ENCODE results near the gene COL1A2. TPM values are rescaled to one million over a fixed set of nuclear protein-coding genes. Genes with fewer than 3 reads are reported as not detected.

Gene COL1A2
- total RNA-seq, 6 donors from 2014 or later, result 40.0 to 607 (median 204) TPM

- TF ChIP-seq POLR2AphosphoS5 (IDR thresholded peaks at IDR 0.05) (no peak), POLR2A (IDR thresholded peaks at IDR 0.05) (no peak), CTCF (IDR thresholded peaks at IDR 0.05) (no peak), EP300 (IDR thresholded peaks at IDR 0.05) (no peak)
- Histone ChIP-seq H3K27me3 (no peaks in the 10 kb centered on the region), H3K36me3 (no peaks in the 10 kb centered on the region), H3K4me3 (no peak overlapping the region), H3K4me1 (peaks cover 0 to 6% (median 0%) of the 10 kb centered on the region in 4 donors), H3K27ac (no peak overlapping the region), H3K9me3 (no peaks in the 10 kb centered on the region)
- no peak for DNase-seq
- 64 to 70% methylated on average over 2 of the region's 2 CpGs for WGBS, 2 donors
- no peak for ATAC-seq (ENCODE audit: low FRiP score in 2 of 2)
Measured at GRCh38 chr7:94444813-94445212, 50.1 kb downstream of the COL1A2 start.

- TF ChIP-seq POLR2A (IDR thresholded peaks at IDR 0.05) (no peak), CTCF (IDR thresholded peaks at IDR 0.05) (no peak), EP300 (IDR thresholded peaks at IDR 0.05) (no peak), POLR2AphosphoS5 (IDR thresholded peaks at IDR 0.05) (no peak)
- DNase-seq, result no peak
- ATAC-seq (ENCODE audit: low FRiP score in 2 of 2), result no peak
- Histone ChIP-seq H3K9me3 (no peaks in the 10 kb centered on the region), H3K4me1 (peaks cover 0 to 2% (median 0%) of the 10 kb centered on the region in 4 donors), H3K27me3 (no peaks in the 10 kb centered on the region), H3K36me3 (no peaks in the 10 kb centered on the region), H3K4me3 (no peak overlapping the region), H3K27ac (no peak overlapping the region)
- WGBS, 2 donors, result 49 to 64% methylated on average over 2 of the region's 2 CpGs
Measured at GRCh38 chr7:94445696-94446194, 51.0 kb downstream of the COL1A2 start.

DNA sequence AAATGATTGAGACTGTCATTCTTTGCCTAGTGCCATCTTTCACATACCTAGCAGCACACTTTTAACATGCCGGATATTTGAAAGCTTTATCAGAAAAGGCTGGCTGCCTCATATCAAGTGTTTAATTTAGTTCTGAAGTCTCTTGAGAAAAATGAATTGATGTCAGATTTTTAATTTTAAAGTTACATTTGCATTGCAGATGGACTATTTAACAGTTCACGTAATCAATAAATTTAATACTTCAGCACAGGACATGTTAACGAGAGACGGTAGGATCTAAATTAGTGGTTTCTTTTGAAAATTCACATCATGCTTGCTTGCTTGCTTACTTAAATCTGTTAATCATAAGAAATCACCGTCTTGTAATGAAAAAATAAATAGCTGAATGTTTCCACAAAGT is 51.6 kb downstream of the COL1A2 start:
- no peak overlapping the region for H3K27ac ChIP-seq
- no peaks in the 10 kb centered on the region for H3K9me3 ChIP-seq
- TF ChIP-seq CTCF (IDR thresholded peaks at IDR 0.05), result no peak
- TF ChIP-seq EP300 (IDR thresholded peaks at IDR 0.05), result no peak
- TF ChIP-seq POLR2A (IDR thresholded peaks at IDR 0.05), result no peak
- TF ChIP-seq POLR2AphosphoS5 (IDR thresholded peaks at IDR 0.05), result no peak
- H3K27me3 ChIP-seq, result no peaks in the 10 kb centered on the region
- WGBS, 2 donors, result 87 to 90% methylated on average over 5 of the region's 5 CpGs
- no peak for DNase-seq
- no peak for ATAC-seq (ENCODE audit: low FRiP score in 2 of 2)
- H3K4me1 ChIP-seq, result no peaks in the 10 kb centered on the region
- H3K36me3 ChIP-seq, result no peaks in the 10 kb centered on the region
- no peak overlapping the region for H3K4me3 ChIP-seq

- DNase-seq (no peak), ATAC-seq (ENCODE audit: low FRiP score in 2 of 2) (peak in 1 of 2 donors; percentile 63)
- Histone ChIP-seq H3K36me3 (no peaks in the 10 kb centered on the region), H3K9me3 (no peaks in the 10 kb centered on the region), H3K27ac (no peak overlapping the region), H3K27me3 (no peaks in the 10 kb centered on the region), H3K4me3 (no peak overlapping the region), H3K4me1 (no peaks in the 10 kb centered on the region)
- 47 to 48% methylated on average over 4 of the region's 4 CpGs for WGBS, 2 donors
- TF ChIP-seq CTCF (IDR thresholded peaks at IDR 0.05), result peak in 3 of 6 experiments; percentile 54 to 68 (median 58)
- no peak for TF ChIP-seq POLR2A (IDR thresholded peaks at IDR 0.05)
Measured at GRCh38 chr7:94449151-94449725, 54.5 kb downstream of the COL1A2 start.
